HPDE6-E6E7 (cell line): ENCODE measurements around the gene PRKN.
"Not testable (repeated sequence)": the region's sequence is repeated elsewhere in the genome, so short reads cannot be mapped to it uniquely, and the experiment has no call there.

Source experiments
- DNase-seq: peaks from one replicate; pipeline ENCODE4 v3.0.0; 2011; ENCODE audit warnings: missing footprints; ENCODE audit errors: extremely low spot score

The PRKN gene

DNA sequence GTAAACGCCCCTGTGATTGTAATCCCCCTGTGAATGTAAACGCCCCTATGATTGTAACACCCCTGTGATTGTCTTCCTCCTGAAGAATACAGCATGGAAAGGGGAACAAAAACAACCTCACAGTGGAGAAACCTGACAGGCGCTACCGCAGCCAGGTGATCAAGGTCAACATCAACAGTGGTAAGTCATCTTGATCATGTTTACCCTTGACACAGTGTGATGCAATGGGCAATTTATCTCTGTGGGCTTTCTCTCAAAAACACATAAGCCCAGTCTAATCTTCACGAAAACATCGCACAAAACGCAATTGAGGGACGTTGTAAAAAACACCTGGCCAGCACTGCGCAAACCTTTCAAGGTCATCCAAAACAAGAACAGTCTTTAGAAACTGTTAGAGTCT is 277.2 kb downstream of the PRKN start:
- no peak for DNase-seq

- DNase-seq, result no peak
Observed at GRCh38 chr6:162448294-162448693, 279.3 kb downstream of the PRKN start.

- no peak for DNase-seq
Observed at GRCh38 chr6:162443101-162443500, 284.5 kb downstream of the PRKN start.

DNA sequence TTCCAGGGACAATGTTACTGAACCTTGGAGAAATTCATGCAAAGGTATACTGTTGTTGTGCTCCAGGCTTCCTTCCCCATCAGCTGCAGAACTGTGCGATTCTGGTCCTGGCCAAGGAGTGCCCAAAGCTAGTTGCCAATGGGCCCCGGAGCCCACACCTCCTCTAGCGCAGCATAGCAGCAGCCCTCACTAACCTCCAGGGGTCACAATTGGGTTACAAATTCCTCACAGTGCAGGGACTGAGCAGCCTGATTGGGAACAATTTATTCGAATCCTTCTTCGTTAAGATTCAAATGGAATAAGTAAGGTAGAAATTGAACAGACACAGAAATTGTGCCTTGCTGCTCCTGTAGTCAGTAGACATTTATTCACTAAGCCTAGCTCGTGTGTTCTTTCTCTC is 284.9 kb downstream of the PRKN start:
- DNase-seq, result no peak

GRCh38 chr6:162441991-162442390 is 285.6 kb downstream of the PRKN start:
- no peak for DNase-seq

DNA sequence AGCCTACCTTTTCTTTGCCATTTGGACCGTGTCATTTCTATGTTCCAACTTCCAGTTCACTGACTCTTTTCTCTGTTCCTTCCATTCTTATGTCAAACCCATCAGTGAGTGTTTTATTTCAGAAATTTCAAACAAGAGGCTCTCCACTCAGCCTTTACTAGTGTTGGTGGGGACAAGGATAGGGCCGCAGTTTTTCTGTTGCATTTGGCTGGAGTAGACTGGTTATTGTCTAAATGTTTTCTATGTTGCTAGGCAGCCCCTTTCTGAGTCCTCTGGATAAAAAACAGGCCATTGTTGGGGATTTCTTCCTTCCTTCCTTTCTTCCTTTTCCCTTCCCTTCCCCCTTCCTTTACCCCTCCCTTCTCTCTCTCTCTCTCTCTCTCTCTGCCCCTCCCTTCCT is 288.6 kb downstream of the PRKN start:
- no peak for DNase-seq

- no peak for DNase-seq
Observed at GRCh38 chr6:162435071-162435470, 292.5 kb downstream of the PRKN start.

- DNase-seq, result no peak
Observed at GRCh38 chr6:162421004-162421403, 306.6 kb downstream of the PRKN start.

- DNase-seq, result no peak
Observed at GRCh38 chr6:162416831-162417537, 310.6 kb downstream of the PRKN start.

GRCh38 chr6:162416307-162416706 is 311.3 kb downstream of the PRKN start:
- no peak for DNase-seq

DNA sequence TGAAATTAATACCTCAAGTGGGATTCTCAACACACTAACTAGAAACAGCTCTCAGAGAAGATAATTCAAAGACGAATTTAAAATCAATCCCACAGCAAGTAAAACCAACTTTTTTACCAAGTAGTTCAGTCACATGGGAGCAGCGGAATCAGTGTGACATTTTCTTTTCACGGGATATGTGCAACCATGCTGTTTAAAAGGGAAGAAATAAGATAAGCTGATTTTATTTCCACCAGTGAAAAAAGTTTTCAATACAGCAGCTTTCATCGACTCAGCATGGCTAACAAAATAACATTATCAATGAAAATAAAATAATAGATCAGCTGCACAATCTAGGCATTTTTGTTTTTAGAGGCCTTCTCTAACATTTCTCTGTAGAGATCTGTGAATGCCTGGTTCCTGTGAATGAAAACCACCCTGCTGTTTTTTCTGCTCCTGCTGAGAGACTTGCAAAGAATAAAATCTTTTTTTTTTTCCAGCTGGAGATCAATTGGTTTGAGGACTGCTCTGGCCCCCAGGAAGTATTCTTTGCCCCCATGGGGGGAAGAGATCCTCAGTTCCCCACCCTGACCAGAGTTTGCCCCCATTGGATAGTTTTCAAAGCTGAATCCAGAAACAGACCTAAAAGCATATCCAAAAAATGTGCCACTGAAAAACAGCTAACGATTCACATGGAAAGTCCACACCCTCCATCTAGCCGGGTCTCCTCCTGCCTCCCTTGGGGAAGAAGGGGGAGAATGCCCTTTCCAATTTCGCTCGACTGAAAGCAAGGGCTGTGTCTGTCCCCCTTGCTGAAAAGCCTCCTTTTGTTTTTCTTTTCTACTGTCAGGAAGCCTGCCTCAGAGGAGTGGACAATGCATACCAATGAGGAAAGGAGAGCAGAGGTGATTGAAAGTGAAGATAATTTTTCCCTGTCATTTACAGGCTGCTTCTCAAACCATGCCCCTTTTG is 317.6 kb downstream of the PRKN start:
- no peak for DNase-seq

- no peak for DNase-seq
Observed at GRCh38 chr6:162408826-162409535, 318.6 kb downstream of the PRKN start.

DNA sequence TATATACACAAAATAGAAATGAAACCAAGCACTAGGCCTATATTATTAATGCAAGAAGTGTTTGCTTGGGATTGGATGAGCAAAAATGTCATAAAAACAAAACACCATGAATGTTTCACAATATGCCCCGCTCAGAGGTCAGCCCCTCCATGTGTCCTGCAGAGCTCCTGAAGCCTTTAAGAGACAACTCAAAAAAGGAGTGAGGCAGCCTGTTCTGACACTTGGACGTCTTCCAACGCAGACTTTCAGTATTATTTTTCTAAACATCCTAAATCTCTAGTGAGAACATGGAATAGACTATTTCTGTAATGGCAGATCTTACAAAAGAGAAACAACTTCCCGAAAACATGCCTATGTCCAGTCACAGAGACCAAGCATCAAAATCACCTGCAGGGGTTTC is 322.6 kb downstream of the PRKN start:
- no peak for DNase-seq

DNA sequence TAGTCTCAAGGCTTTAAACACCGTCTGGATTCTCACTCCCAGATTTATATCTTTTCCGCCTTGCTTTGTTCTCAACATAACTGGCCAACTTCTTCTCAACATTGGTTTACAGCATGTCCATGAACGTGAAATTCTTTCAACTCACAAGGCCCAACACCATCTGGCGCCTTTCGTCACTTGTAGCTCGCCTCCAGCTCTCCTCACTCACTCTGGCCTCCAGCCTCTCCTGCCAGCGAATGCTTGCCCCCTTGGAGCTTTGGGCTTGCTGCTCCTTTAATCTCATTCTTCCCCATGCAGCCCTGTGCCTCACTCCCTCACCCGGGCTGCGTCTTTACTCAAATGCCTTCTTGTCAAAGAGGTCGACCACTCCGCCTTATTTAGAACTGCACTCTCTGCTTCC is 324.5 kb downstream of the PRKN start:
- DNase-seq, result no peak

DNA sequence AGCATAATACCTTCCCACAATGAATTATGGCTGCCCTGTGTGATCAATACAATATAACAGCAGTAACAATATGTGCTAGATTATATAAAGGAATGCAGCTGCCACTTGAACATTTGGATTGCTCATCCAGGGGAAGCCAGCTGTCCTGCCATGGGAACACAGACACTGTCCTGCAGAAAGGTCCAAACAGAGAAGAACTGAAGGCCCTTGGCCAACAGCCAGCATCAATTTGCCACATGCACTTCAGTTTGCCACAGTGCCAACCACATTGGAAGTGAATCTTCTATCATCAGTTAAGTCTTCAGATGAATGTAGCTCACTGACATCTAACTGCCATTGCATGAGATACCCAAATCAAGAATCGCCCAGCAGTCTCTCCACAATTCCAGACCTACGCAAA is 332.4 kb downstream of the PRKN start:
- DNase-seq, result no peak

GRCh38 chr6:162390961-162391811 is 336.4 kb downstream of the PRKN start:
- DNase-seq, result not testable (repeated sequence)

DNA sequence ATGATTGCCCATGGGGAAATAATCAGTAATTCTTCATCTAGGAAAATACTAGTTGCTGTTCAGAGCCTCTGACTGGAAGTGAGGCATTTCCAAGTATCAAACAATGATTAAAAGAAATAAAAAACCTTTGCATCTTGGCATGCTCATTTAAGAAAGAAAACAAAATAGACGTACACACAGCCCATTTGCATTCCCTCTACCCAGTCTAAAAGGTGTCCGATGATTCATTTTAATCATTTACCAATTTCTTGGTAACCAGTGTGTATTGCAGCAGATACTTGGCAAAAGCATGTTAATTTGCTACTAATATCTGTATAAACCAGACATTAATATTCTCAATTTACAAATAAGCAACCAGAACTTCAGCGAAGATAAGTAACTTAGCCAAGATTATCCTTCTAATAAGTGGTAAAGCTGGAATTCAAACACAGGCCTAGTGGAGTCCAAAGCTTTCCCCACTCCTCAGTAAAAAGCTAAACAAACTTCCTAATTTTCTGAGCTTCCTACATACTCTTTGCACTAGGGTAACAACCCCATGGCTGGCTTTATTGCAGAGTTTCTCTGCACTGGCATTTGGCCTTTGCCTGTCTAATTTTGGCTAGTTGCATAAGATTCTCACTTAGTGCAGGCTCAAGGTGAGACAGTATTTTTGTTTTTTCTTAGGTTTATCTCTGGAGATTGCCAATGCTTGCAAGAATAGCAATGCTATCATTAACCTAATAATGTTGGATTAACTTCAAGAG is 338.1 kb downstream of the PRKN start:
- DNase-seq, result no peak

DNA sequence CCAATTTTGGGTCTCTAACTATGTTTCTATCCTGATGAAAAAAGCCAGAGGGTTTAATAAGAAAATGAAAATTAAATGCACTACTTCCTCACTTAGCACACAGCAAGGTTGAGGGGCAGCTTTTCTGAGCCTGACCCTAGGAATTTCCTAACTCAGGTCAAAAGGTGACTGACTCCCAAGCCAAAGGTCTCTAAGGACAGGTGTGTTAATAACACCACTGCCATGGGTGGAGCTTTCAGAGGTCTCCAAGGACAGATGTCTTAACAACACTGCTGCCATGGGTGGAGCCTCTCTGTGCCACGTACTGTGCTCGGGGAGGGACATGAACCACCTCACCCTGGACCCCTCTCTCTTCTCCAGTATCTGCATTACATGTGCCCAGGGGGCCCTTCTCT is 339.2 kb downstream of the PRKN start:
- no peak for DNase-seq

- no peak for DNase-seq
Observed at GRCh38 chr6:162387718-162388382, 339.7 kb downstream of the PRKN start.

GRCh38 chr6:162385980-162386379 is 341.6 kb downstream of the PRKN start:
- no peak for DNase-seq
